ENCODE measurements around the gene RPUSD3.
A peak's percentile ranks its signal among the peaks of the same experiment; 100 is the strongest.

Gene RPUSD3

GRCh38 chr3:9806688-9807589 lies 36.9 kb downstream of the RPUSD3 start:
- no peak for DNase-seq (ENCODE audit: low read depth in 2 of 2, low spot score in 1 of 2)

GRCh38 chr3:9806137-9806536 lies 37.7 kb downstream of the RPUSD3 start:
- DNase-seq (ENCODE audit: low read depth in 2 of 2, low spot score in 1 of 2) = no peak

- DNase-seq (ENCODE audit: low read depth in 2 of 2, low spot score in 1 of 2) = no peak
Measured at GRCh38 chr3:9804996-9805395, 38.8 kb downstream of the RPUSD3 start.

GRCh38 chr3:9803494-9803893 lies 40.3 kb downstream of the RPUSD3 start:
- DNase-seq (ENCODE audit: low read depth in 2 of 2, low spot score in 1 of 2) = no peak

- no peak for DNase-seq (ENCODE audit: low read depth in 2 of 2, low spot score in 1 of 2)
Measured at GRCh38 chr3:9800529-9800928, 43.3 kb downstream of the RPUSD3 start.

- no peak for DNase-seq (ENCODE audit: low read depth in 2 of 2, low spot score in 1 of 2)
Measured at GRCh38 chr3:9797196-9797945, 46.4 kb downstream of the RPUSD3 start.

- DNase-seq (ENCODE audit: low read depth in 2 of 2, low spot score in 1 of 2) = no peak
Measured at GRCh38 chr3:9795207-9795606, 48.6 kb downstream of the RPUSD3 start.

- DNase-seq (ENCODE audit: low read depth in 2 of 2, low spot score in 1 of 2) = no peak
Measured at GRCh38 chr3:9794400-9794799, 49.4 kb downstream of the RPUSD3 start.

GRCh38 chr3:9793161-9793781 lies 50.5 kb downstream of the RPUSD3 start:
- DNase-seq (ENCODE audit: low read depth in 2 of 2, low spot score in 1 of 2) = no peak

- DNase-seq (ENCODE audit: low read depth in 2 of 2, low spot score in 1 of 2) = peak; percentile 82 to 88
Measured at GRCh38 chr3:9792405-9793160, 51.2 kb downstream of the RPUSD3 start, which contains the start of the genes ARPC4 and TADA3. Gene ARPC4, plus strand, starts transcription at chr3:9793082. Its CDS starts 40 bp downstream, at chr3:9793122. Gene TADA3, minus strand, starts transcription at chr3:9792473. Its CDS starts 1,007 bp downstream, at chr3:9791466.

GRCh38 chr3:9791790-9792404 lies 51.9 kb downstream of the RPUSD3 start:
- DNase-seq (ENCODE audit: low read depth in 2 of 2, low spot score in 1 of 2) = no peak

- DNase-seq (ENCODE audit: low read depth in 2 of 2, low spot score in 1 of 2) = no peak
Measured at GRCh38 chr3:9791127-9791526, 52.7 kb downstream of the RPUSD3 start.

Data from stimulated activated CD8-positive, alpha-beta memory T cell treated with anti-CD3 and anti-CD28 coated beads, Interleukin-4, amount 100 ng/mL, for 1 hour (primary cell).